ENCODE data around the gene TLX1.

Gene TLX1

DNA sequence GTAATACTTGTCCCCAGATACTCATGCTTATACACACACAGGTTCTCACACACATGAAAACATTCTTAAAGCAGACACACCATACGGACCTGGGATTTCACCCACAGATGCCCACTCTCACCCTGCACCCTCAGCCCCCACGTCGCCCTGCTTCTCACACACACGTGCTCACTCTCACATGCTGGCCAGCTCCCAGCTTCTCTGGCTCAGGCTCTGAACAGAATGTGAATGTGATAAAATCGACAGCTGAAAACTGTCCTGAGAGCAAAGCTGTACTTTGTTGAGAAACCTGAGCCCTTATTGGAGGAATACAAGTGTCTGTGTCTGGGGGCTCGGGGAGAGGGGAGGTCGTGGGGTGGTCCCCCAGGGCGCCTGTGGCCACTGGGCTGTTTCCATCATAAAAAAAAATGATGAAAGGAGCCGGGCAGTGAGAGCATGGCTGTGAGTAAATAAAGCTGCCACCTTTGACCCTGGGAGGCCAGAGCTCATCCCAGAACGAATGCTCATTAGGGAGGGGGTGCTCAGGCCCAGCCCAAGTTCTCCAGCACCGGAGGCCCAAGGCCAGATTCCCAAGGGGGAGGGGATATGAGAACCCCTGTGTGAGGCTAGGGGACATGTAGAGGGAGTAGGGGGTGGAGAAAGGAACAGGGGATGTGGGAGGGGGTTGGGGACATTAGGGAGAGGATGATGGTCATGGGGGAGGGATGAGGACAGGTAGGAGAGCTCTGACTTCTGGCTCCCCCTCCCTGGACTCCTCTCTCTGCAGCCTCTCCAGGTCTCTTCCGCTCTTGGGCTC, 18.1 kb upstream of the TLX1 start:
- no peak for DNase-seq

- no peak for DNase-seq
Observed at GRCh38 chr10:101113890-101114403, 17.2 kb upstream of the TLX1 start.

DNA sequence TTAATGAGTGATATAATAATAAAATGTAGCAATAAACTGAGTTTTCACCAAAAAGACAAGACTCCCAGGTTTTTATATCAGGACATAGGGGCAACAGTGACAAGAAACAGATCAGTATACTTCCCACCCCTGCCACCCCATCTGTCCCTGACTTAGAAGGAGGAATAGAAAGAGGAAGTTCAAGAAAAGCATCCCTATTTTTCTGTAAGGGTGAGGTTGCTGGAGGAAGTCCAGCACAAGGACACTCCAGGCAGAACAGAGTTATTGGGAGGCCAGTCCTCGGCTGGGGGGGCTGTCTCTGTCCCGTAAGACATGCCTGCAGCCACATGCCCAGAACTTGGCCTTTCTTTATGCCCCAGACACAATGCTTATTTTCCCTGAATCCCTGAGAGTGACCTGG, 16.5 kb upstream of the TLX1 start:
- DNase-seq: no peak

- no peak for DNase-seq
Observed at GRCh38 chr10:101116754-101117153, 14.3 kb upstream of the TLX1 start.

DNA sequence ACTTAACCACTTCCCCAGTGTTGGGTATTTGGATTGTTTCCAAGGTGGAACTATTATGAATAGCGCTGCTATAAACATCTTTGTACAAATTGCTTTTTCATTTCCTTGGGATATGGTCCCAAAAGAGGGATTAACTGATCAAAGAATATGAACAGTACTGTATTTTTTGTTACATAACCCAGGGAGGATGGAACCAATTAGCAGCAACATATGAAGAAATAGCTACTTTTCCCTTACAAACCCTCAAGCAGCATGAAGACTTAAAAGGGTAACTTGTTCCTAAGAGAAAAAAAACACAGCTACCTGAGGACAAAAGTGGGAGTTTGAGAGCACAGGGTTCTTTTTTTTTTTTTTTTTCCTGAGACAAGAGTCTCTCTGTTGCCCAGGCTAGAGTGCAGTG, 13.1 kb upstream of the TLX1 start:
- no peak for DNase-seq

- DNase-seq: no peak
Observed at GRCh38 chr10:101120520-101120883, 10.6 kb upstream of the TLX1 start.

DNA sequence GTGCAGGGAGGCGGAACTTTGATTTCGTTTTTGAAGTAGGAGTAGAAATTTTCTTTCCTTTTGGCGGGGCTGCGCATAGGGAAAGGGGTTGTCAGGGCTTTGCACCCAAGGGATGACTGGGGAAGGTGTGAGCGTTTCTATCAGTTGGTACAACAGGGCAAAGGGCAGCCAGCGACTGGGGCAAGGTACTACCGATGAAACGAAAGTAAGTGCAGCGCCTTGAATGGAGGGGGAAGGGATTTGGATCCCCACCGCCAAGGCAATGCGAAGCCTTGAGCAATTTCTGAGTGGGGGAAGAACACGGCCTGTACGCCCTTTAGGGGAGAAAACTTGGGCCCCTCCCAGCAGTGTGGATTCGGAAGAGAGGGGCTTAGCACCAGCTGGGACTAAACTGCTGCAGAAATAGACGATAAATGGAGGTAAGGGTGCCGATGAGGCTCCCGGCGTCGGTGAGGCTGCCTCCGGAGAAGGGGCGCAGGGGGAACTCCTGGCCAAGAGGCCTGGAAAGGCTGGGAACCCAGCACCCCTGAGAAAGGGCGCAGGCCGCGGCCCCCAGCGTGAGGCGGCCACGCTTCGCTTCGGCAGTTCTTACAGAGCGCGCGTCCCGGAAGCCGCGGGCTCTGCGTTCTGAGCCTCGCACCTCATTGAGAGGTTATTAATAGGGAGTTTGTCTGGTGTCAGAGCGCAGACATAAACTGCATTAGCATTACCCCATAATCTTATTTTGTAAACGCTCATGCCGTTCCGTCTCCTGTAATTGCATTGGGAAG, 10.0 kb upstream of the TLX1 start:
- DNase-seq: no peak

DNA sequence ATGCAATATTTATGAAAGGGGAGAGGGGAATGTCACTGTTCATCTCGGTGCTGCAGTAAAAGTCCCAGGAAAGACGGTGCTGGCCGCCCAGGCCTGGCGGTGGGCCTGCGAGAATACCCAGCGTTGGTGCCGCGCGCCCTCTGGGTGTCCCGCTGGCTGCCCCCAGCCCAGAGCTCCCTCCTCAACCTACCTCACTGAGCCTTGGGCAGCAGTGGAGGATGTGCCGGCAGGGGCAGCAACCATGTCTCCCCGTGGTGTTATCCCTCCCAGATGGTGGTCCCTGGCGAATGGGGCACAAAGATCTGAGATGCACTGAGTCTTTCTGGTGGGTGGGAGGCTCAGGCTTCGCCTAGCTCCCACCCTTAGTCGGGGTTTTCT, 9.5 kb upstream of the TLX1 start:
- DNase-seq: no peak

DNA sequence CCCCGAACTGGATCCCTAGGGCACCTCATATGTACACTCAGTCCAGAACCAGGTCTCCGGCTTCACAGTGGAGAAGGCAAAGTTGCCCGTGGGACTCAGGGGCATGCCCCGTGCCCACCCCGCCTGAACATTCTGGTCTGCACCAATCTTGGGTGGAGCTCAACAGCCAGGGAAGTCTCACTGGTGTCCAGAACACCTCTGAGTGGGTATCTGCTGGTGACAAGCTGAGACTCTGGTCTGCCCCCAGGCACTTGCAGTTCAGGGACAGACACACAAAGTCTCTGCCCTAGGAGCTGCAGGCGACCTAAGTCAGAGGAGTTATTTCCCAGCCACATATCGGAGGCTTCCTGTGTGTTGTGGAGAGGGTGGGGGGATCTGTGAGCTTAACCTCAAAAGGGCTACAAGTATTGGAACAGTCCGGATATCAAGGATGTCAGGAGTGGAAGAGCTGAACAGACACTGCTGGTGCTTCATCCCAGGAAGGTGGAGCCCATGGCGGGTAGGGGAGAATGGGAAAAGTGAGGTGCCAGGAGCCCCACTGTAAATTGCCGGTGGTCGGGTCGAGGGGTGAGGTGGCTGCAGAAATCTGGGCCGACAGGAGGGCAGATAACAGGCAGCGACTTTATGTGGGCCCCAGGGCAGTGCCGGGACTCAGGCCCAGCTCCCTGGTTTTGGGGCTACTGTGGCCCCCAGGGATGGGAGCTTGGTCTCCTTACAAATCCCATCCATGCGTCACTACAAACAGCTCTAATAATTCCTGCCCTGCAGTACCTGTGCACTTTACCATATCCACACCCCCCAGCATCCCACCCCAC, 8.6 kb upstream of the TLX1 start:
- DNase-seq: no peak

GRCh38 chr10:101123085-101123814, 7.8 kb upstream of the TLX1 start:
- DNase-seq: peak; percentile 45

DNA sequence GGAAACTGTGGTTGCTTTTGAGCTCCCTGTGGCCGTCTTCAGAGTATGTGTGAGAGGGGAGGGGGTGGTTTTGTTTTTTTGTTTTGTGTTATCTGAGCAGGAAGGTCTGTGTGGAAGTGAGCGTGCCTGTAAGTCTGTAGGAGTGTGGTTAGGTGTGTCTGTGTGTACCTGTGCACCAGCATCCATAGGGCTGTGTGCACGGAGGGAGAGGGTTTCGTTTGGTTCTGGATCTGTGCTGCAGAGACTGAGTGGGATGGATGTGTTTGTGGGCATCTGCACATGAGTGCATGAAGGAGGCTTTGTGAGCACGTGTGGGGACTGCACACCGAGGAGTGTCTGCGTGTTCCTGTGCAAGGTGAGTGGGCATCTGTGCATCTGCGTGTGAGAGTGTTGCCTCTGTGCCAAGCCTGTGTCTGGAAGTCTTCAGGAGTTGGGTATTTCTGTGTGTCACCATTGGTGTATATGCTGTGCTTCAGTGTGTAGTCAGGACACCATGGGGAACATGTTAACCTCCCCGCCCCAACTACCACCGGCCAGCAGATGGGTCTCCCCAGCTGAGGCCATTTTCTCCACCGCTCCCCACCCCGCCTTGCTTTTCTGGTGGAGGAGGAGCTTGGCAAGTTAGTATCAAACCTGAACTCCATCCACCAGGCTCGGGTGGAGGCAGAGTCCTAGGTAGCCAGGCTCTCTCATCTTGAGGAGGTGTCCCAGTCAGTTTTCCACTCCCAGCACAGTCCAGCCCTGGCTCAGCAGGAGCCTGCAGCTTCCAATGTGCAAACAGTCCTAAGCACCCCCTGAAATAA, 7.1 kb upstream of the TLX1 start:
- DNase-seq: no peak

DNA sequence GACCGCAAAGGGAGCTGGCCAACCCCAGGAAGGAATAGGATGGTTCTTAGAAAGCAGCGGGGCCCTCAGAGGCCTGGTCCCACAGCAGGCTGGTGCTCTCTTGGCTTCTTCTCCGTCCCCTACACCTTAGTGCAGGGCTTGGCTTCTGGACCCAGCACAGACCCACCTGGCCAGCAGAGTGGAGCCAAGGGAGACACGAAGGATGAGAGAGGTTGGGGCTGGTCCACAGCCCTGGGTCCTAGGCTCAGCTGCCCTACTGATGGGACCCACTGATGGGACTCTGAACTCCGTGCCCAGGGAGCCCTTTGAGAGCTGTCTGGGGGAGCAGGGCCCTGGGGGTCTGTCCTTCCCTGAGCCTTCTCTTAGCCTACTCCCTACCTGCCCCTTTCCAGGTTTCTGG, 6.2 kb upstream of the TLX1 start:
- no peak for DNase-seq

GRCh38 chr10:101126684-101127628, 4.1 kb upstream of the TLX1 start:
- no peak for DNase-seq

GRCh38 chr10:101130141-101130540, 959 bp upstream of the TLX1 start:
- DNase-seq: no peak

GRCh38 chr10:101131962-101132635, 999 bp downstream of the TLX1 start:
- no peak for DNase-seq

DNA sequence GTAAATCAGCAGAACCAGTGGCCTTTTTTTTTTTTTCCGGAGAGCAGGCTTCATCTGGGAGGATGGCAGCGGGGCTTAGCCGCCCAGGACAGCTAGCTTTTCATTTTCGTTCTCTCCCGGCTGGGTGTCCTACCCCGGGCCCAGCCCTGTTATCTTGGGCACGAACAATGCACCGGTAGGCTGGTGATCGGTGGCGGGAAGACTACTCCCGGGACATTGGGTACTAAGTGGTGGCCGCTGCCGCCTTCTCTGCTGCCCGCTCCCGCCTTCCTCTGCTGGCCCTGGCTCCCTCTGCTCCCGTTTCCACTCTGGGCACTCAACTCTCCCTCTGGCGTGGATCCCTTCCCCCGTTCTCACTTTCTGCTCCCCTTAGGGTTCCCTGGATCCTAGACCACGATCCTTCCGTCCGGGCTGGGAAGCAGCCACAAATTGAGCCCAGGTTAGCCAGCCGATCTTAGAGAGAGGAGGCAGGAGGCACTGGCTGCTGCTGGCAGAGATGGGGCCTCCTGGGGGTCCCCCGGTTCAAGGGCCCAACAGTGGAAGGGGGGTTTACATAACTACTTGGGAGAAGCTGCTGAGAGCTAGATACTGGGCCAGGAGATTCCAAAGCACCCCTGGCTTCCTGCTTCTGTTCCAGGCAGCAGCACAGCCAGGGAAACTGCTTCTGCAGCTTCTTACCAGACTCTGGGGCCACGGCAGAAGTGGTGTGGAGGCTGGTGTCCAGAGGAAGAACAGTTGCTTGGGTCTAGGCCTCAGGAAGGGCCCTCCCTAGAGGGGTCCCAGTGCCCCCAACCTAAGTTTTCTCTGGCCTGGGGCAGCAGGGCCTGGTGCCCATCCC, 1.8 kb downstream of the TLX1 start:
- DNase-seq: no peak

- no peak for DNase-seq
Observed at GRCh38 chr10:101133489-101134298, 2.6 kb downstream of the TLX1 start.

Measured in NCI-H510A (cell line).